ENCODE data around the gene CORO1C.

Gene CORO1C

DNA sequence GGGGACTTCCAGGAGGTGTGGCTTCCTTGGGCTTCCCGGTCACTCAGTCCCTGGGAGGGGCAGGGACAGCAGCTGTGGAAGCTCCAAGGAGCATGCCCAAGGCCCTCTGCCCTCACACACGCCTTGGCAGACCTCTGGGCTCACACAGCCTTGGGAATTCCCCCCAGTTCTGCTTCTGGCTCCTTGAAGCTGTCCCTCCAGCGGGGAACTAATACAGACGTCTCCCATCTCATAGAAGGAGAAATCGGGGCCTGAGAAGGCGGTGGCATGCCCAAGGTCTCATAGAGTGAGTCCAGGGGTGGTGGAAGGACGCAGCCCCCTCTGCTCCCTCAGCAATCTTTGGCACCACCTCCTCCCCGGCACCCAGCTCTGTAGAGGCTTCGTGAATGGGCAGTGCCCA lies 117.8 kb downstream of the CORO1C start:
- DNase-seq = no peak

DNA sequence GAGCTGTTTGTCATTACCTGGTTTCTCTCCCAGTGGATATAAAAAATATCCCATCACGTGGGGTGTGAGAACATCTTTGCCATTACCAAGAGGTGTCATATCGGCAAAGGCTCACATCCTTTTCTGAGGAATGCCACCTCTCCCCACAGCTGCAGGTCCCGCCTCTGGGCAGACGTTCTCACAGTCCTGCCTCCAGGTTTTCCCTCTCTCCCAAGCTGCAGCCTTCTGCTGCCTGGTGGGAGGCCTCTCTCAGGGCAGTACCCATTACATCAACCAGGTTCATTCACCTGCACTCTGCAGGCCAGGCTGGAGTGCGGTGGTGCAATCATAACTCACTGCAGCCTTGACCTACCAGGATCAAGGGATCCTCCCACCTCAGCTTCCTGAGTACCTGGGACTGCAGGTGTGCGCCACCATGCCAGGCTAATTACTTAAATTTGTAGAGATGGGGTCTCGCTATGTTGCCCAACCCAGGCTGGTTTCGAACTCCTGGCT lies 118.5 kb downstream of the CORO1C start:
- DNase-seq = no peak

DNA sequence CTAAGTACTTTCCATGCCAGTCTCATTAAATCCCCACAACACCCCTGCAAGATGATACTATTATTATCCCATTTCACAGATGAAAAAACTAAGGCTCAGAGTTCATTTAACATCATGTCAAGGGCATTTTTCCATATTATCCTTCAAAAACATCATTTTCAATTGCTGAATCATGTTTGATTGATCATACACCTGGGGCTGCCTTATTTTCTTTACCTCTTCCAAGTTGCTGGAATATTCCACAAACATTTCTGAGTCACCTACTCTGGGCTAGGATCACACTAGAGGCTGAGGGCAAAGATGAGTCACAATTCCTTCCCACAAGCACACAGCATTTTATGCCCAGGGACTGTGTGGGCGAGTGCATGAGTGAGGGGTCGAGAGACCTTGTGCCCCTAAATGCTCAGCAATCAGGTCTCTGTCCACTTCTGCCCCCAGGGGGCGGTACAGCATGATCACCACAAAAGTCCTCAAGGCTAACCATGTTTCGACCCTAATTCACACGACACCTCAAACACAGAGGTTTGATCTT lies 119.4 kb downstream of the CORO1C start:
- no peak for DNase-seq

DNA sequence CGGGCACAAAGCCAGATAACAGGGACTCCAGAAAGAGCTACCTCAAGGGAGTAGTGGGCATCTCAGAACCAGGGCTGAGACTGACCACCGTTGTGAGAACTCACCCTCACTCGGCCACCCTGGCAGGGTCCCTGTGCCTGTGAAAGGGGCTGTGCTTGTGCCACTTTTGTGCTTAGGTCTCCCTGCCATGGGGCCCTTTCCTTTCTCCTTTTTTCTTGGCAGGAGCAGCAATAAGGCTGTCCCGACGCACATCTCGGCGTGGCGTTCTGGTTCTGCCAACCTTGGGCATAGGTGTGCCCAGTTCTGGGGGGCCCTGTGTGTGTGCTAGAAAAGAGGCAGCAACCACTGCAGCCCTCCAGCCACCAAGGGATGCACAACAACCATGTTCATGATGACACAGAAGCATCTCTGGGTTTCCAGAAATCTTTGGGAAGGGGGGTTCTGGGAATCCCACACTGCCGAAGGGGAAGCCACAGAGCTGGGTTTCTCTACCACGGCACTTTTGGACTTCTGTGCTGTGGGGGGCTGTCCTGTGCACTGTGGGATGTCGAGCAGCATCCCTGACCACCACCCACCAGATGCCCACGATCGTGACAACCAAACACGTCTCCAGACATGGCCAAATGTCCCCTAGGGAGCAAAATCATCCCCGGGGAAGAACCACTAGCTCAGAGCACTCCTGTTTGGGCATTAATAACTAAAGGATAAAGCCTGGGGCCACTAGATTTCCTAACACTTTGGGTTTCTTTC lies 120.3 kb downstream of the CORO1C start:
- no peak for DNase-seq

DNA sequence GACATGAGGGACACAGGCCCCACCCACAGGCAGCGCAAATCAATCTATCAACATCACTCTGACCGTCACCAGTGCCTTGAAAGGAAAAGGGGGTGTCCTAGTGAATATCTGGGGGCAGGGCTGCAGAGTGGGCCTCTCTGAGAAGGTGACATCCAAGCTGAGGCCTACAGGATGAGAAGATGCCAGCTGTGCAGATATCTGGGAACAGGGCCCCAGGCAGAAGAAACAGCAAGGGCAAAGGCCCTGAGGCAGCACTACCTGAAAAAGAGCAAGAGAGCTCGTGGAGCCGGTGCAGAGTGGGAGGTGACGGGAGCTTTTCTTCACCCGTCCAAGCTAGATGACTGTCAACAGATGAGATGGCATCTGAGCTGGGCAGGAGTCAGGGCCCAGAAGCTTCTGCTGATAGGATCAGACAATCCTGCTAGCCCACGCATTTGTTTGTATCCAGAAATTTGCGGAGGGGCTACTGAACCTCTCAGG lies 120.9 kb downstream of the CORO1C start:
- DNase-seq = no peak

DNA sequence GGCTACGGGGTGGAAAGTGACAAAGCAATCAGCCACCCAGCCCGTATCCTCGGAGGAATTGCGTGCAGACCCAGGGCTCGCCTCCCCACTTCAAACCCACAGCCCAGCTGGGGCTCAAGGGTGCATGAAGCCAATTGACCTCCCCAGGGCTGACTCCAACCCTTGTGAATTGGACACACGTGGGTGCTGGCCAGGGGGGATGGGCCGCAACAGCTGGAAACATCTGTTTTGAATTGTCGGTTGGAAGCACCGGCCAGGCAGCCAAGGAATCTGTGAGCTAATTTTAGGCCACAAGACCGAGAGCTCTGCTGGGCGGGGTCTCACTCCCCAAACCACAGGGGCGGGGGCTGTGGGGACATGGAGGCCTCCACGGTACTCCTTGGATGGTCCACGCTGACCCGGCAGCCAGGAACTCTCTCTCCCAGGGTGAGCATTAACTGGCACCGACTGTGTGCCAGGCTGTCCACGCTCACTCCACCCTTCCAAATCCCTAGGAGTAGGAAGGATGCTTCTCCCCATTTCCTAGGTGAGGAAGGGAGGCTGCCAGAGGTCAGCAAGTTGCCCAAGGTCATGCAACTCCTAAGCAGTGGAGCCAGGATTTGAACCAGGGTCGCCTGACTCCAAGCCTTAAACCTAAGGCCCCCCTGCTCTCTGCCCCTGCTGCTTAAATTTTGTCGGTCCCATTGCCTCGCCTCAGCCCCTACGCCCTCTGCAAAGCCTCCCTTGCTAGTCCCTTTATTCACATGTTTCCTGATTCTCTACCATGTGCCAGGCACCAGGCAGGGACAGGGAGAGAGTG lies 121.6 kb downstream of the CORO1C start:
- no peak for DNase-seq

DNA sequence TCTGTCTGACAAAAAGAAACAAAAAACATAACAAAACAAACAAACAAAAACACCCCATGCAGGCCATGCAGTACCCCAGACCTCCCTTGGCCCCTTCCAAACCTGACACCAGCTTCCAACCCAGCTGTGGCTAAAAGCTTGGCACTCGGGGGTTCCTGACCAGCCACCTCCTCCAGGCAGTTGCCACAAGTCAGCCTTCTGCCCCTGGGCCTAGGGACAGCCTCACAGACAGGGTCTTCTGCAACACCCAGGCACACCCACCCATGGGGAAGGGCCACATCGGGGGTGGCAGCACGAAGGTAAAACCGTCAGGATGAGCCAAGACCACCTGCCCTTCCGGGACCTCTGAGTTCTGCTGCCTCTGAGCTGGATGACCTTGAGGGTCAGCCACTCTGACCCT lies 122.7 kb downstream of the CORO1C start:
- DNase-seq = no peak

DNA sequence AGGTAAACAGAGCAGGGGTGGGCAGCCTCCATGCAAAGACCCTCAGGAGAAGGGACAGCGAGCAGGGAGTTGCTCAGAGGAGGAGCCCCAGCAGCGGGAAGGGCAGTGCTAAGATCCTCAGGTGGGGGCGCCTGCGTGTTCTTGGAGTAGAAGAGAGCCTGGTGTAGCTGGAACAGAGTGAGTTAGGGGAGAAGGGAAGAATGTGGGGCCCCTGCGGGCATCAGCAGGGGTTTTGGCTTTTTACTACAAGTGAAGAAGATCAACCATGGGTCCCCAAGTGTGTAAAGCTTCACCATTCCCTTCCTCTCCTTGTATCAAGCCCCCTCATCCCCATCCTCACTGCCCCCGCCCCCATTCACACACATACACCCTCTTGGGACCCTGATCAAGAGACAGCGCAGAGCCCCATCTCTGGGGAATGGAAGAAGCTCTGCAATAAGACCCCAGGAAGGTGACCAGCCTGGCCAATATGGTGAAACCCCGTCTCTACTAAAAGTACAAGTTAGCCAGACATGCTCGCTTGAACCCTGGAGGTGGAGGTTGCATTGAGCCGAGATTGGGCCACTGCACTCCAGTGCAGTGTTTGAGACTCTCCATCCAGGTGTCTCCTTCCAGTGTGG lies 123.2 kb downstream of the CORO1C start:
- no peak for DNase-seq

DNA sequence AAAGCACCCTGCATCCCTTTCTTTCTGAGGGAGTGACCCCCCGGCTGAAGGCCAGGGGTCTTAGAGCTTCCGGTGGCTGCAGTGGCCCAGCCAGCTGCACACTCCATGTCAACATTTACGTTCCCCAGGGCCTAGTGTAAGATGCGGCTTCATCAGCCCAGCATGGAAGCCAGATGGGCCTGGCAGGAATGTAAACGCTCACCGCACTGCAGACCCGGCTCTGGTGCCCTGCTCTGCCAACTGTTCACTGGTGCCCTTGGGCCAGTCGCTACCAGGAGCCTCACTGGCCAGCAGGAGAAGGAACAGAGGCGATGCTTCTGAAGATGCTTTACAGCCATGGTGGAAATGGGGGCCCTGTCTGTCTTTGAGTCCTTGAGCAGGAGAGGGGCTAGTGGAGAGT lies 124.8 kb downstream of the CORO1C start:
- DNase-seq = no peak

DNA sequence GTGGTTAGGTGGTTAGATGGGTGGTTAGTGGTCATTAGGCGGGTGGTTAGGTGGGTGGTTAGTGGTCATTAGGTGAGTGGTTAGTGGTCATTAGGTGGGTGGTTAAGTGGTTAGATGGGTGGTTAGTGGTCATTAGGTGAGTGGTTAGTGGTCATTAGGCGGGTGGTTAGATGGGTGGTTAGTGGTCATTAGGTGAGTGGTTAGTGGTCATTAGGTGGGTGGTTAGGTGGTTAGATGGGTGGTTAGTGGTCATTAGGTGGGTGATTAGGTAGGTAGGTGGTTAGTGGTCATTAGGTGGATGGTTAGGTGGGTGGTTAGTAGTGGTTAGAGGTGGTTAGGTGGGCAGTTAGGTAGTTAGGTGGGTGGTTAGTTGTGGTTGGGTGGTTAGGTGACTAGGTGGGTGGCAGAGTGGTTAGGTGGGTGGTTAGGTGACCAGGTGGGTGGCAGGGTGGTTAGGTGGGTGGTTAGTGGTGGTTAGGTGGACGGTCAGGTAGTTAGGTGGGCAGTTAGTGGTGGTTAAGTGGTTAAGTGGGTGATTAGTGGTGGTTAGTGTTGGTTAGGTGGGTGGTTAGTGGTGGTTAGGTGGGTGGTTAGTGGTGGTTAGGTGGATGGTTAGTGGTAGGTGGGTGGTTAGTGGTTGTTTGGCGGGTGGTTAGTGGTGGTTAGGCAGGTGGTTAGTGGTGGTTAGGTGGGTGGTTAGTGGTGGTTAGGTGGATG lies 125.5 kb downstream of the CORO1C start:
- no peak for DNase-seq

DNA sequence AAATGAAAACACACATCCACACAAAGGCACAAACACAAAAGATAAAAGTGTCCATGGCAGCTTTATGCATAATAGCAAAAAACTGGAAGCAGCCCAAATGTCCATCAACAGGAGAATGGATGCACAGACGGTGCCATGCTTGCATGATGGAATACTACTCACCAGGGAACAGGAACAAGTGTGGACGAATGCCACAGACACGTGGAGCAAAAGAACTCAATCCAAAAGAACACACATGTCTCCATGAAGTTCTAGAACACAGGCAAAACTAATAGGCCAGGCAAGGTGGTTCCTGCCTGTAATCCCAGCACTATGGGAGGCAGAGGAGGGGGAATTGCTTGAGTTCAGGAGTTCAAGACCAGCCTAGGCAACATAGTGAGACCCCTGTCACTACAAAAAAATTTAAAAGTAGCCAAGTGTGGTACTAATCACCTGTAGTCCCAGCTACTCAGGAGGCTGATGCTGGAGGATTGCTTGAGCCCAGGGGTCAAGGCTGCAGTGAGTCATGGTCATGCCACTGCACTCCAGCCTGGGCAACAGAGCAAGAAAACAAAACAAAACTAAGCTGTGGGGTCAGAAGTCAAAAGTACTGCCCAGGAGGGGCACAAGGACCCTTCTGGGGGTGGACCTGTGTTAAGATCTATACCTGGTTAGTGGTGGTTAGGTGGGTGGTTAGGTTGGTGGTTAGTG lies 126.2 kb downstream of the CORO1C start:
- DNase-seq = no peak

DNA sequence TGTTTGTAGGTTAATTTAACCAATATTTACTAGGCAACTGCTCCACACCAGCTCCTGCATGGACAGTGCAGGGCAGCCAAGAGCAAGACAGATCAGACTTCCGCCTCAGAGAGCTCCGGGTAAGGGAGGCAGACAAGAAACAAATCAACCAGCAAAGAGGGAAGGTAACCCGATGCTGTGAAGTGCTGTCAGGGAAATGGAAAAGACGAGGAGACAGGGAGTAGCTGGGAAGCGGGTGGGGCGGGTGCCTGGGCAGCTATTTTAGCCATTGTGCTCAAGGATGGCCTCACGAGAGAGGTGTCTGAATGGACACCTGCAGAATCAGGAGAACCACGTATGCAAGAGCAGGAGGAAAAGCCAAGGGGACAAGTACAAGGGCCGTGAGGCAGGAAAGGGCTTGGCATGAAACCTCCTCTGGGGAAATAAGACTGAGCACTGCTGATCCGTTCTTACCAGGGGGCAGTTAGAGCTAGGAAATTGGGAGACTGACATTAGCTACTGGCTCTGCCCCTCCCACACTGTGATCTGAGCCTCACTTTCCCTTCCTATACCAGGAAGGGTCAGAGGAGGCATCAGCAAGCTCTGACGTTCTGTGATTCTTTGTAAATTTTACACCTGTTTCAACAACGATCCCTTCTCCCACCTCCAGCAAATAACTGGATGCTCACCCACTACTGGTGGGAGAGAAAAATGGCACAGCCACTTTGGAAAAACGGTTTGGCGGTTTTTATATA lies 126.9 kb downstream of the CORO1C start:
- DNase-seq = no peak

DNA sequence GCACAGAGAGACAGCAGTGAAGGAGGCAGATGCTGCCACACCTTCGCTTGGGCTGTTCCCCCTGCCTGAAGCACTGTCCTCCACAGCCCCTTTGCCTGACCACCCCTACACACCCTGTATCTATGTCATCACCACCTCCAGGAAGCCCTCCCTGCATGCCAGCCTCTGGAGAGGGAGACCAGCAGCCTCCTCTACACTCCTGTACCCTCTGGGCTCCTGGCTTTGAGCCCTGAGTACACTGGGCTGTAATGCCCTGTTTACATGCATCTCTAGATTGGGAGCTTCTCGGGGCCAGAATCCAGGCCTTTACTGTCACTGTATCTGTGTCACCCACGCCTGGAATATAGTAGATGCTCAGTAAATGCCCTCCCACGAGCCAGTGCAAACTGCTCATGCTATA lies 127.6 kb downstream of the CORO1C start:
- DNase-seq = no peak

DNA sequence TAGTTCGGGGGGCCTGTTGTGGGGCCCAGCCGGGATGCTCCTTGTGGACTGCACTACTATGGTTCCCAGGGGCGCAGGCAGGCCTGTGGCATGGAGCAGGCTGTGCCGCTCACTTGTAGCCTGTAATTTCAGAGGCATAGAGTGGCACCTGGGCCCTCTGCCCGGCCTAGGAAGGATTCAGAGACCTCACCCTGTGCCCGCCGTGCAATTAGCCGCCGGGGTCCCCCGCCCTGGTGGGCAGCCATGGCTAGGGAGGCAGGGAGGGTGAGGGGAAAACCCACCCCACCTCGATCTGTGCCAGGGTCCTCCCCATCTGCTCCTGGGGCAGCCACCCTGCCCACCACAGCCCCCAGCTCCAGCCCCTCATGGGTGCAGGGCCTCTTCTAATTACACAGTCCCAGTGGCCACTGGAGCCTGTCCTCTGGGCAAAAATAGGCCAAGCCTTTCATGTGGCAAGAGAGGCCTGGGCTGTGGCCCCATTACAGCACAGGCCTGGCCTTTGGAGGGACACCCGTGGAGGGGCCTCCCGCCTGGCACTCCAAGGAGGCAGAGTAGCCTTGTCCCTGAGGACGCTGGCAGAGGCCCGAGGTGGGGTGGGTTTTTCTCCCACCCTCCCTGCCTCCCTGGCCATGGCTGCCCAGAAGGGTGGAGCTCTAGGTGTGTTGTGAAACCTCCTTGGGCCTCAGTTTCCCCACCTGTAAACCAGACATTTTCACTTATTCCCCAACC lies 128.2 kb downstream of the CORO1C start:
- no peak for DNase-seq

DNA sequence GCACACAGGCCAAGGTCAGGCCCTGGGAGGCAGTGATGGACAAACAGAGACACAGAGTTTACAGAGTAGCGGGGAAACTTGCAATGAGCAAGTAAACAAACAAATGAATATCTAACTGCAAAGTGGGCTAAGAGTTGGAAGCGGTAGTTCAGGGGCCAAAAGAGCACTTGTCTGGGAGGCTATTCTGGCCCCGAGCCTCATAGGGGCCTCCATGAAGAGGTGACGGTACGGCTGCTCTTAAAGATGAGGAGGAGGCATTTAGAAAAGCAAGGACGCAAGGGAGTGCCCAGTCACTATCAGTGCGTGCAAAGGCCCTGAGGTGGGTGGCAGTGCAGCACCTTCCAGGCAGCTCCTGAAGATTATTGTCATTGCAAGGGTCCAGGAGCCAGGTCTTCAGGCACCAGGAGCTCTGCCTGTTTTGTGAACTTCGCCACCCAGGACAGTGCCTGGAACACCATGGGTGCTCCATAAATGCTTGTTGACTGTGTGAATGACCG lies 129.1 kb downstream of the CORO1C start:
- no peak for DNase-seq

DNA sequence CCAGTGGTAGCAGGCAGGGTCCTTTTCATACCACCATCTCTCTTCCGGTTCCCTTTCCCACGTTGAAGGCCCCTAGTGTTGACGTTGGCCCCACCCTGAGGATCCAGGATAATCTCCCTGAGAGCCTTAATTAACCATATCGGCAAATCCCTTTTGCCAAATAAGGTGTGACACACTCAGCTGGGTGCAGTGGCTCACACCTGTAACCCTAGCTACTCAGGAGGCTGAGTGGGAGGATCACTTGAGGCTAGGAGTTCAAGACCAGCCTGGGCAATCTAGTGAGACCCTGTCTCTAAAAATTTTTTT lies 130.7 kb downstream of the CORO1C start:
- no peak for DNase-seq

DNA sequence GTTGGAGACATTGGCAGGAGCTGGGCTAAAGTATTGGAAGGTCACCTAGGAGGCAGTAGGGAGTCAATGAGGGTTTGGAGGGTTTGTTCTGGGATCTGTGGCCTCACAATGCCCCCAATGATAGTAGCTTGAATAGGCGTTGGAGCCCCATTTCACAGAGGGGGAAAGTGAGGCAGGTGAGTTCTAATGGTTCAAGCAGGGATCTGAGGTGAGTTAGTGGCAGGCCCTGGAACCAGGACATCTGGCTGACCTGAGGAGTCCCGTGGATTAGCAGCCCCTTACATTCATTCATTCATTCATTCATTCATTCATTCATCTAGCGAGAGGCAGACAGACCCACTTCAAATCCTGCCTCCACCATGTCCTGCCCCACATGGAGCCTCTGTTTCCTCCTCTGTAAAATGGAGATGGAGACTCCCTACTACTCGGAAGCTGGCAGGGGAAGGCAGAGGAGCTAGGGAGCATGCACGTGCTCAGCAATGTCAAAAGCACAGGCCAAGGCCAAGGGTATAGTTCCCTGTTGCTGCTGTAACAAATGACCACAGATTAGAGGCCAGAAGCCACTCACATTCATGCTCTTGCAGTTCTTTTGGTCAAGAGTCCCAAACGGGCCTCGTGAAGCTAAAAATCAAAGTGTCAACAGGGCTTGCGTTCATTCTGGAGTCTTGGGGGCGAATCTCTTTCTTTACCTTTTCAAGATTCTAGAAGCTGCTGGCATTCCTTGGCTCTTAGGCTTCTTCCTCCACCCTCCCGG lies 131.2 kb downstream of the CORO1C start:
- DNase-seq = no peak

DNA sequence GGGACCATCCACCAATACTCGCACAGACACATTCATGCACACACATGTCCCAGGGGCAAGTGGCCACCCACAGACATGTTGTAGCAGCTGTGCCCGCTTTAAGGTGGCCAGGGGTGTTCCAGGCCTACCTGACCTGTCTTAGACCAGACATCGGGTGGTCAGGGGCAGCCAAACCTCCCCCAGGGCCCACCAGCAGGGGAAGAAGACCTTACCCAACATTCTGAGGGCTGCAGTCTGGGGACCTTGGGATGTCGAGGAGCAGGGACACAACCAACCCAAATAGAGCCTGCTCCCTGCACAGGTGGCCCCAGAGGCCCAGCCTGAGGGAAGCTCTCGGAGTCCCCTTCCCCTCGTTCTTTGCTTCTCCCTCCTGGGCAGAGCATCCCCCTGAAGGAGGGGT lies 131.8 kb downstream of the CORO1C start:
- no peak for DNase-seq

DNA sequence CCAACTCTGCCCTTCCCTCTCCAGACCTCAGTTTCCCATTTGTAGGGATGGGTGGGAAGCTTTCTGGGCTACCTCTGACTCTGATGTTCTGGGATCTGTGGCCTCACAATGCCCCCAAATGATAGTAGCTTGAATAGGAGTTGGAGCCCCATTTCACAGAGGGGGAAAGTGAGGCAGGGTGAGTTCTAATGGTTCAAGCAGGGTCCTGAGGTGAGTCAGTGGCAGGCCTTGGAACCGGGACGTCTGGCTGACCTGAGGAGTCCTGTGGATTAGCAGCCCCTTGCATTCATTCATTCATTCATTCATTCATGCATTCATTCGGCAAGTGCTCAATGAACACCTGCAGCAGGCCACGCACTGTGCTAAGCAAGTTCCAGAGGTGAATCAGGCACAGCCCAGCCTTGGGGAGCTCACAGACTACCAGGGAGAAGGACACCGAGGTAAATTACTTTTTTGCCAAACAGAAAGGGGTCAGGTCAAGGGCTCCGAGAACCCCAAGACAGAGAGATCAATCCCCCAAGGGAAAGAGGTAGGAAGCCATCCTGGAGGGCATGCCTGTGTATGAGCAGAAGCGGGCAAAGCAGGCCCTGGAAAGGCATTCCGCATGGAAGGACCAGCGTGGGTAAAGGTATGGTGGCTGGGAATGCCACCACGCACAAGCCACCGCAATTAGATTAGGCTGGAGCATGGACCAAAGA lies 132.6 kb downstream of the CORO1C start:
- DNase-seq = no peak

All from NCI-H1694 treated with DMSO at 0.1 percent for 48 hours (cell line).